ENCODE results near the gene METTL17.
A peak's percentile ranks its signal among the peaks of the same experiment; 100 is the strongest.
"Not testable (repeated sequence)": the region's sequence is repeated elsewhere in the genome, so short reads cannot be mapped to it uniquely, and the experiment has no call there.

Gene METTL17

GRCh38 chr14:20997564-20997963 lies 7.8 kb downstream of the METTL17 start:
- no peak for DNase-seq

GRCh38 chr14:20998139-20998538 lies 8.4 kb downstream of the METTL17 start:
- DNase-seq: no peak

- DNase-seq: no peak
These were observed 9.0 kb downstream of the METTL17 start, which contains the start of gene SLC39A2 for GRCh38 chr14:20998674-20999366. TSS of gene SLC39A2 (plus strand) at chr14:20999293. CDS start at chr14:20999447, 154 bp downstream.

- no peak for DNase-seq
These were observed 9.8 kb downstream of the METTL17 start for GRCh38 chr14:20999591-20999990.

- no peak for DNase-seq
These were observed 11.4 kb downstream of the METTL17 start for GRCh38 chr14:21001218-21001617.

- no peak for DNase-seq
These were observed 14.1 kb downstream of the METTL17 start for GRCh38 chr14:21003788-21004346.

- not testable (repeated sequence) for DNase-seq
These were observed 19.9 kb downstream of the METTL17 start for GRCh38 chr14:21009721-21010120.

GRCh38 chr14:21011136-21011535 lies 21.4 kb downstream of the METTL17 start:
- DNase-seq: no peak

- peak; percentile 73 to 95 (median 92) for DNase-seq
These were observed 25.0 kb downstream of the METTL17 start for GRCh38 chr14:21014761-21015190.

GRCh38 chr14:21015312-21015711 lies 25.5 kb downstream of the METTL17 start:
- DNase-seq: no peak

GRCh38 chr14:21016413-21017190 lies 26.8 kb downstream of the METTL17 start:
- no peak for DNase-seq

GRCh38 chr14:21017528-21018245 lies 27.9 kb downstream of the METTL17 start:
- DNase-seq: no peak

GRCh38 chr14:21018286-21018685 lies 28.5 kb downstream of the METTL17 start:
- no peak for DNase-seq

GRCh38 chr14:21018781-21019180 lies 29.0 kb downstream of the METTL17 start:
- DNase-seq: no peak

- DNase-seq: no peak
These were observed 29.6 kb downstream of the METTL17 start for GRCh38 chr14:21019366-21019765.

GRCh38 chr14:21020977-21021545 lies 31.3 kb downstream of the METTL17 start:
- DNase-seq: no peak

GRCh38 chr14:21022686-21023085 lies 32.9 kb downstream of the METTL17 start:
- no peak for DNase-seq

GRCh38 chr14:21023174-21023573 lies 33.4 kb downstream of the METTL17 start:
- no peak for DNase-seq

- DNase-seq: peak in 1 of 3 experiments; percentile 23
These were observed 34.2 kb downstream of the METTL17 start for GRCh38 chr14:21023817-21024584.

- peak; percentile 50 to 78 (median 73) for DNase-seq
These were observed 35.0 kb downstream of the METTL17 start, which contains the start of gene NDRG2 for GRCh38 chr14:21024585-21025370. TSS of gene NDRG2 (minus strand) at chr14:21025061. CDS start at chr14:21023315, 1,746 bp downstream.
